Stimulated activated CD4-positive, alpha-beta T cell treated with anti-CD3 and anti-CD28 coated beads, Interleukin-2, amount 100 ng/mL, for 48 hours (primary cell): ENCODE measurements around the gene CFAP251.
"Not testable (repeated sequence)": the region's sequence is repeated elsewhere in the genome, so short reads cannot be mapped to it uniquely, and the experiment has no call there.

ENCODE experiments used
- DNase-seq, 2 donors: peaks; one replicate each; pipeline ENCODE4 v3.0.0-alpha.2; 2020

CFAP251 gene

GRCh38 chr12:122030424-122031035, 112.1 kb downstream of the CFAP251 start:
- no peak for DNase-seq

GRCh38 chr12:122031342-122032216, 113.2 kb downstream of the CFAP251 start:
- DNase-seq = peak; percentile 67 to 68

GRCh38 chr12:122032580-122032979, 114.2 kb downstream of the CFAP251 start:
- no peak for DNase-seq

GRCh38 chr12:122035292-122035691, 116.9 kb downstream of the CFAP251 start:
- no peak for DNase-seq

- DNase-seq = no peak
These were observed 117.8 kb downstream of the CFAP251 start for GRCh38 chr12:122036153-122036552.

GRCh38 chr12:122040579-122041386, 122.4 kb downstream of the CFAP251 start:
- no peak for DNase-seq

GRCh38 chr12:122041458-122041857, 123.1 kb downstream of the CFAP251 start:
- not testable (repeated sequence) for DNase-seq

GRCh38 chr12:122042910-122043309, 124.5 kb downstream of the CFAP251 start:
- no peak for DNase-seq

- DNase-seq = no peak
These were observed 125.1 kb downstream of the CFAP251 start for GRCh38 chr12:122043476-122043875.

GRCh38 chr12:122045262-122045661, 126.9 kb downstream of the CFAP251 start:
- no peak for DNase-seq

- no peak for DNase-seq
These were observed 127.8 kb downstream of the CFAP251 start for GRCh38 chr12:122046145-122046544.

GRCh38 chr12:122048151-122048550, 129.8 kb downstream of the CFAP251 start:
- no peak for DNase-seq

- no peak for DNase-seq
These were observed 131.4 kb downstream of the CFAP251 start for GRCh38 chr12:122049827-122050226.

- DNase-seq = no peak
These were observed 132.3 kb downstream of the CFAP251 start for GRCh38 chr12:122050706-122051105.

GRCh38 chr12:122051231-122051876, 133.0 kb downstream of the CFAP251 start:
- DNase-seq = no peak

- DNase-seq = no peak
These were observed 133.9 kb downstream of the CFAP251 start for GRCh38 chr12:122052285-122052684.
